ENCODE results near the gene RTL10.

The RTL10 gene

GRCh38 chr22:19880786-19881569, 26.3 kb upstream of the RTL10 start (continued):
- TF ChIP-seq ZBTB26 (tag by site-specific recombination; optimal IDR thresholded peaks at IDR 0.05), result peak; percentile 10
- TF ChIP-seq ZNF561 (tag by site-specific recombination; IDR thresholded peaks at IDR 0.05; ENCODE audit: borderline replicate concordance), result no peak
- TF ChIP-seq ZNF76 (tag by site-specific recombination; IDR thresholded peaks at IDR 0.05; ENCODE audit: borderline replicate concordance, low read depth), result no peak
- no peak for TF ChIP-seq GLI4 (tag by site-specific recombination; IDR thresholded peaks at IDR 0.05)
- peak; percentile 34; the same call in 1 of the 2 replicates for TF ChIP-seq IKZF3 (tag by site-specific recombination; IDR thresholded peaks at IDR 0.05)
- 0 out of 2 replicates have a peak, but pooled peaks have one; percentile 31 for TF ChIP-seq WT1 (tag by site-specific recombination; IDR thresholded peaks at IDR 0.05)
- no peak for TF ChIP-seq MYNN (tag by site-specific recombination; IDR thresholded peaks at IDR 0.05; ENCODE audit: borderline replicate concordance)
- no peak for TF ChIP-seq SCRT1 (tag by site-specific recombination; IDR thresholded peaks at IDR 0.05; ENCODE audit: borderline replicate concordance)
- no peak for TF ChIP-seq ZNF626 (tag by site-specific recombination; IDR thresholded peaks at IDR 0.05)

- ChIA-PET POLR2A (interaction anchor here (1.0 to 2.4 kb wide), 7 partner anchors 11 to 74 kb away, joined by 3 to 8 read pairs (median 5); partner anchors contain the start of genes GNB1L and RTL10), CTCF (interaction anchor here (0.5 to 1.5 kb wide), 5 partner anchors 13 to 1865 kb away, joined by 3 to 6 read pairs (median 4); no protein-coding TSS in a partner anchor)
- no peak for TF ChIP-seq ZSCAN16 (tag by site-specific recombination; IDR thresholded peaks at IDR 0.05)
- no peak for TF ChIP-seq ZNF341 (tag by site-specific recombination; IDR thresholded peaks at IDR 0.05; ENCODE audit: low read depth)
- TF ChIP-seq ZFHX2 (tag by site-specific recombination; conservative IDR thresholded peaks at IDR 0.05), result peak; percentile 68
- peak; percentile 37; the same call in 1 of the 2 replicates for TF ChIP-seq EGR2 (tag by site-specific recombination; IDR thresholded peaks at IDR 0.05; ENCODE audit: low read depth)
- no peak for TF ChIP-seq ZNF624 (tag by site-specific recombination; IDR thresholded peaks at IDR 0.05)
- TF ChIP-seq KLF1 (tag by site-specific recombination; IDR thresholded peaks at IDR 0.05), result peak; percentile 7; the same call in 1 of the 2 replicates
- no peak for TF ChIP-seq ZNF23 (tag by site-specific recombination; IDR thresholded peaks at IDR 0.05; ENCODE audit: borderline replicate concordance)
- Histone ChIP-seq H3K36me3 (ENCODE audit: control insufficient read depth in 2 of 2, insufficient read depth in 1 of 2, low read length in 2 of 2) (no peaks in the 10 kb centered on the region), H3K27ac (ENCODE audit: extremely low read depth, low read depth, low read length) (no peak overlapping the region), H3K4me1 (ENCODE audit: control insufficient read depth, insufficient read depth, low read length) (peaks cover 21% of the 10 kb centered on the region), H3K4me3 (ENCODE audit: low read depth, low read length) (no peak overlapping the region), H3K9me3 (ENCODE audit: control insufficient read depth, insufficient read depth, low read depth, low read length) (no peaks in the 10 kb centered on the region)
These were observed 25.5 kb upstream of the RTL10 start for GRCh38 chr22:19879992-19880785.

- POLR2A ChIA-PET, result interaction anchor here (1.4 kb wide), 1 partner anchor 25 kb away, joined by 4 read pairs; no protein-coding TSS in a partner anchor
- peaks cover 27% of the 10 kb centered on the region for H3K4me1 ChIP-seq (ENCODE audit: control insufficient read depth, insufficient read depth, low read length)
- TF ChIP-seq GLIS2 (tag by site-specific recombination; IDR thresholded peaks at IDR 0.05) (peak; percentile 25; the same call in 1 of the 2 replicates), PRDM6 (tag by site-specific recombination; IDR thresholded peaks at IDR 0.05) (no peak), GLIS1 (tag by site-specific recombination; IDR thresholded peaks at IDR 0.05) (peak; percentile 25; the same call in 1 of the 2 replicates), ZIC2 (tag by site-specific recombination; IDR thresholded peaks at IDR 0.05) (peak; percentile 22; the same call in 1 of the 2 replicates), KLF1 (tag by site-specific recombination; IDR thresholded peaks at IDR 0.05) (0 out of 2 replicates have a peak, but pooled peaks have one; percentile 7)
- no peaks in the 10 kb centered on the region for H3K36me3 ChIP-seq (ENCODE audit: control insufficient read depth in 2 of 2, insufficient read depth in 1 of 2, low read length in 2 of 2)
- CTCF ChIA-PET, result no interaction called here
- H3K9me3 ChIP-seq (ENCODE audit: control insufficient read depth, insufficient read depth, low read depth, low read length), result no peaks in the 10 kb centered on the region
- H3K4me3 ChIP-seq (ENCODE audit: low read depth, low read length), result no peak overlapping the region
- no peak overlapping the region for H3K27ac ChIP-seq (ENCODE audit: extremely low read depth, low read depth, low read length)
These were observed 24.9 kb upstream of the RTL10 start for GRCh38 chr22:19879643-19879991.
